Stimulated activated CD4-positive, alpha-beta T cell treated with anti-CD3 and anti-CD28 coated beads, Interleukin-1b, Interleukin-23, amount 100 ng/mL, for 48 hours (primary cell): ENCODE data around the gene MTIF3.
"Not testable (repeated sequence)": the region's sequence is repeated elsewhere in the genome, so short reads cannot be mapped to it uniquely, and the experiment has no call there.

Experiments
- DNase-seq: peaks from one replicate; pipeline ENCODE4 v3.0.0-alpha.2; 2020

Gene MTIF3

GRCh38 chr13:27408074-27408473 lies 42.3 kb downstream of the MTIF3 start:
- DNase-seq: no peak

GRCh38 chr13:27406178-27406939 lies 44.0 kb downstream of the MTIF3 start:
- DNase-seq: peak; percentile 18

- no peak for DNase-seq
Measured at GRCh38 chr13:27405546-27406134, 44.7 kb downstream of the MTIF3 start.

- no peak for DNase-seq
Measured at GRCh38 chr13:27404680-27405079, 45.7 kb downstream of the MTIF3 start.

GRCh38 chr13:27403727-27404385 lies 46.5 kb downstream of the MTIF3 start:
- no peak for DNase-seq

- DNase-seq: no peak
Measured at GRCh38 chr13:27403203-27403678, 47.1 kb downstream of the MTIF3 start.

GRCh38 chr13:27401210-27401609 lies 49.2 kb downstream of the MTIF3 start:
- DNase-seq: no peak

GRCh38 chr13:27400405-27400804 lies 50.0 kb downstream of the MTIF3 start:
- DNase-seq: not testable (repeated sequence)

GRCh38 chr13:27398360-27398759 lies 52.0 kb downstream of the MTIF3 start:
- DNase-seq: no peak

- DNase-seq: no peak
Measured at GRCh38 chr13:27396252-27396846, 54.0 kb downstream of the MTIF3 start.

GRCh38 chr13:27395007-27395510 lies 55.3 kb downstream of the MTIF3 start:
- no peak for DNase-seq

GRCh38 chr13:27393101-27393500 lies 57.3 kb downstream of the MTIF3 start:
- no peak for DNase-seq

GRCh38 chr13:27391471-27391870 lies 58.9 kb downstream of the MTIF3 start:
- DNase-seq: no peak

GRCh38 chr13:27389891-27390290 lies 60.5 kb downstream of the MTIF3 start:
- DNase-seq: no peak

- DNase-seq: no peak
Measured at GRCh38 chr13:27388241-27388640, 62.1 kb downstream of the MTIF3 start.
